Measurements from ENCODE around the gene COPB1. TPM values are rescaled to one million over a fixed set of nuclear protein-coding genes. Genes with fewer than 3 reads are reported as not detected.
A peak's percentile ranks its signal among the peaks of the same experiment; 100 is the strongest.

The COPB1 gene
- total and polyA plus RNA-seq, 2 of the 8 experiments (the other 6 are each of a cell fraction or from before 2014, with no cell fraction given), result 28.7 to 72.1 TPM

DNA sequence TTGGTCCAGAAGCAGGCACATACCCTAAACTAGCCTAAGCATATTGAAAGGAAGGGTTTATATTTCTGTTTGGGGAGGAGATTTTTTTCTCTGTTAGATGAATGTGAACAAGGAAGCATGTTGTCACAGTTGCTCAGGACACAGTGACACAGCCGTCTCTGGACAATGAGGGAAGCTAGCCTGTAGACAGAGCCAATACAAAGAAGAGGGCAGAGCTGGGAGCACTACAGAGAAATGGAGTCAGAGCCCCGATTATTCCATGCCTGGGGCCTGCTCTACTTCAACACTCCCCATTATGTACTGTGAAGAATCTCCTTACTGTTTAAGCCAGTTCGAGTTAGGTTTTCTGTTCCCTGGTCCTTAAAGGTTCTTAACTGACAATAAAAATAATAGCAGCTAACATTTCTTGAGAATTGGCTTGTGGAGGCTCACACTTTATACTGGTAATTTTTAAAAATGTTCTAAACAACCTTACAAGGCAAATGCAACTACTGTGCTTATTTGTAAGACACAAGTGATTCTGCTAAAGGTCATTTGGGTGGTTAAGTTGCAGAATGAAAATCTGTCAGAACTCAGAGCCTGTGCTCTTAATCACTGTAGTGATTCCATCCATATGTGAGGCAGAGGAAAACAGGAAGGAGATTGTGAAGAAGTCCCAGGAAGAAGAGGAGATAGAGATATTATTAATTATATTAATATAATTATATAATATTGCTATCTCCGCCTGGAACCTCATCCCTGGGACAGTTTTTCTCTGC, 81.8 kb downstream of the COPB1 start:
- no peak overlapping the region for H2BK5ac ChIP-seq (ENCODE audit: low read depth, low read length)
- no peaks in the 10 kb centered on the region for H3K79me2 ChIP-seq (ENCODE audit: control insufficient read depth in 1 of 2, insufficient read depth in 2 of 2, low read length in 2 of 2)
- H3K14ac ChIP-seq (ENCODE audit: insufficient read length), result no peak overlapping the region
- H2AK5ac ChIP-seq (ENCODE audit: low read depth, low read length), result no peak overlapping the region
- 0 out of 2 replicates have a peak overlapping the region, but pooled peaks have one; percentile 3 for H2AFZ ChIP-seq (ENCODE audit: low read length)
- no peak overlapping the region for H2BK15ac ChIP-seq (ENCODE audit: low read length)
- H3K4me3 ChIP-seq (ENCODE audit: extremely low read depth in 1 of 4, insufficient read depth in 2 of 4, low read depth in 3 of 4, low read length in 4 of 4), result no peak overlapping the region
- DNase-seq (ENCODE audit: low read depth in 1 of 2, low spot score in 2 of 2), result no peak
- H3K23ac ChIP-seq (ENCODE audit: insufficient read length), result no peak overlapping the region
- no peak overlapping the region for H3K4ac ChIP-seq (replicated peaks; ENCODE audit: insufficient read length, low read depth, low read length)
- H3K18ac ChIP-seq (ENCODE audit: extremely low read depth, low read length), result no peak overlapping the region
- H3K9me3 ChIP-seq (ENCODE audit: insufficient read depth in 2 of 2, low read depth in 1 of 2, low read length in 1 of 2), result no peaks in the 10 kb centered on the region
- H4K91ac ChIP-seq (replicated peaks; ENCODE audit: insufficient read length, low read length), result no peak overlapping the region
- no peaks in the 10 kb centered on the region for H3K27me3 ChIP-seq (replicated peaks in 1 of 4; ENCODE audit: control insufficient read depth in 3 of 4, extremely low read depth in 1 of 4, insufficient read depth in 3 of 4, low read length in 3 of 4)
- H2BK20ac ChIP-seq (ENCODE audit: low read length), result no peak overlapping the region
- H4K20me1 ChIP-seq (replicated peaks in 1 of 2; ENCODE audit: control insufficient read depth in 1 of 2, insufficient read depth in 2 of 2, low read length in 2 of 2), result no peaks in the 10 kb centered on the region
- H3K4me2 ChIP-seq (ENCODE audit: insufficient read depth in 1 of 2, low read depth in 2 of 2, low read length in 2 of 2), result no peak overlapping the region
- 89% methylated on average over 4 of the region's 4 CpGs; no CpG with 5 or more reads in 1 of the 2 experiments for WGBS, 2 experiments (ENCODE audit: extremely low coverage in 1 of 2, insufficient coverage in 1 of 2, insufficient read length in 1 of 2, insufficient replicate concordance in 2 of 2, low coverage in 1 of 2, low lambda C conversion rate in 2 of 2, missing lambda C conversion rate in 1 of 2)
- H3K27ac ChIP-seq (ENCODE audit: low read depth, low read length), result no peak overlapping the region
- no peaks in the 10 kb centered on the region for H3K79me1 ChIP-seq (ENCODE audit: low read depth, low read length)
- no peak overlapping the region for H4K5ac ChIP-seq (ENCODE audit: insufficient read length, low read depth, low read length)
- H3K23me2 ChIP-seq (ENCODE audit: low read depth, low read length), result peaks cover 3% of the 10 kb centered on the region
- no peak overlapping the region for H3K56ac ChIP-seq (replicated peaks; ENCODE audit: insufficient read length, low read depth, low read length)
- H3K4me1 ChIP-seq (replicated peaks in 1 of 4; ENCODE audit: control insufficient read depth in 3 of 4, insufficient read depth in 4 of 4, low read length in 3 of 4), result peaks cover 5 to 14% (median 8%) of the 10 kb centered on the region in 4 experiments
- ChIA-PET POLR2A (ENCODE audit: partially characterized antibody) (interaction anchor here (0.8 to 1.8 kb wide), 7 partner anchors 8 to 143 kb away, joined by 3 to 8 read pairs (median 4); no protein-coding TSS in a partner anchor), CTCF (ENCODE audit: partially characterized antibody) (interaction anchor here (0.7 to 13.7 kb wide), 41 partner anchors 9 to 461 kb away, joined by 3 to 312 read pairs (median 6); partner anchors contain the start of gene RRAS2)
- no peak overlapping the region for H2BK12ac ChIP-seq (ENCODE audit: low read depth, low read length)
- no peak overlapping the region for H4K8ac ChIP-seq (ENCODE audit: extremely low read depth, insufficient read depth, low read length)
- H3K36me3 ChIP-seq (ENCODE audit: control insufficient read depth in 2 of 4, insufficient read depth in 4 of 4, low read length in 3 of 4), result no peaks in the 10 kb centered on the region
- H2BK120ac ChIP-seq (replicated peaks; ENCODE audit: low read depth, low read length), result no peak overlapping the region
- H3K9ac ChIP-seq (replicated peaks in 1 of 4; ENCODE audit: extremely low read depth in 1 of 4, low read depth in 3 of 4, low read length in 3 of 4), result no peak overlapping the region
- no peak for FAIRE-seq
- TF ChIP-seq KDM1A (IDR thresholded peaks at IDR 0.05; ENCODE audit: borderline replicate concordance, low read length) (no peak), CREB1 (IDR thresholded peaks at IDR 0.05) (no peak), PHF8 (conservative IDR thresholded peaks at IDR 0.05; ENCODE audit: low read depth, low read length) (no peak), JUN (IDR thresholded peaks at IDR 0.05; ENCODE audit: low read depth, low read length) (no peak), POLR2A (IDR thresholded peaks at IDR 0.05; ENCODE audit: control extremely low read depth in 1 of 2, low read depth in 2 of 2, low read length in 2 of 2) (no peak), CHD2 (IDR thresholded peaks at IDR 0.05; ENCODE audit: low read length) (no peak), POU5F1 (IDR thresholded peaks at IDR 0.05; ENCODE audit: low read depth, low read length) (no peak), BACH1 (IDR thresholded peaks at IDR 0.05; ENCODE audit: low read length) (no peak), ASH2L (IDR thresholded peaks at IDR 0.05; ENCODE audit: low read length) (no peak), SP1 (IDR thresholded peaks at IDR 0.05; ENCODE audit: low read depth, low read length) (no peak), BCL11A (IDR thresholded peaks at IDR 0.05; ENCODE audit: low read depth in 2 of 2, low read length in 2 of 2) (no peak)
- TF ChIP-seq, protein P1, sequence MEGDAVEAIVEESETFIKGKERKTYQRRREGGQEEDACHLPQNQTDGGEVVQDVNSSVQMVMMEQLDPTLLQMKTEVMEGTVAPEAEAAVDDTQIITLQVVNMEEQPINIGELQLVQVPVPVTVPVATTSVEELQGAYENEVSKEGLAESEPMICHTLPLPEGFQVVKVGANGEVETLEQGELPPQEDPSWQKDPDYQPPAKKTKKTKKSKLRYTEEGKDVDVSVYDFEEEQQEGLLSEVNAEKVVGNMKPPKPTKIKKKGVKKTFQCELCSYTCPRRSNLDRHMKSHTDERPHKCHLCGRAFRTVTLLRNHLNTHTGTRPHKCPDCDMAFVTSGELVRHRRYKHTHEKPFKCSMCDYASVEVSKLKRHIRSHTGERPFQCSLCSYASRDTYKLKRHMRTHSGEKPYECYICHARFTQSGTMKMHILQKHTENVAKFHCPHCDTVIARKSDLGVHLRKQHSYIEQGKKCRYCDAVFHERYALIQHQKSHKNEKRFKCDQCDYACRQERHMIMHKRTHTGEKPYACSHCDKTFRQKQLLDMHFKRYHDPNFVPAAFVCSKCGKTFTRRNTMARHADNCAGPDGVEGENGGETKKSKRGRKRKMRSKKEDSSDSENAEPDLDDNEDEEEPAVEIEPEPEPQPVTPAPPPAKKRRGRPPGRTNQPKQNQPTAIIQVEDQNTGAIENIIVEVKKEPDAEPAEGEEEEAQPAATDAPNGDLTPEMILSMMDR (IDR thresholded peaks at IDR 0.05; ENCODE audit: control extremely low read depth in 1 of 3, insufficient read depth in 1 of 3, low read depth in 1 of 3, low read length in 3 of 3), result no peak

Data from H1 (cell line).